ENCODE results near the gene BAHCC1. TPM values are rescaled to one million over a fixed set of nuclear protein-coding genes. Genes with fewer than 3 reads are reported as not detected.
A peak's percentile ranks its signal among the peaks of the same experiment; 100 is the strongest.

Gene BAHCC1
- total and polyA plus RNA-seq, 9 of the 15 experiments (the other 6 are each of a cell fraction or from before 2014, with no cell fraction given): 0.14 to 26.9 (median 5.0) TPM

DNA sequence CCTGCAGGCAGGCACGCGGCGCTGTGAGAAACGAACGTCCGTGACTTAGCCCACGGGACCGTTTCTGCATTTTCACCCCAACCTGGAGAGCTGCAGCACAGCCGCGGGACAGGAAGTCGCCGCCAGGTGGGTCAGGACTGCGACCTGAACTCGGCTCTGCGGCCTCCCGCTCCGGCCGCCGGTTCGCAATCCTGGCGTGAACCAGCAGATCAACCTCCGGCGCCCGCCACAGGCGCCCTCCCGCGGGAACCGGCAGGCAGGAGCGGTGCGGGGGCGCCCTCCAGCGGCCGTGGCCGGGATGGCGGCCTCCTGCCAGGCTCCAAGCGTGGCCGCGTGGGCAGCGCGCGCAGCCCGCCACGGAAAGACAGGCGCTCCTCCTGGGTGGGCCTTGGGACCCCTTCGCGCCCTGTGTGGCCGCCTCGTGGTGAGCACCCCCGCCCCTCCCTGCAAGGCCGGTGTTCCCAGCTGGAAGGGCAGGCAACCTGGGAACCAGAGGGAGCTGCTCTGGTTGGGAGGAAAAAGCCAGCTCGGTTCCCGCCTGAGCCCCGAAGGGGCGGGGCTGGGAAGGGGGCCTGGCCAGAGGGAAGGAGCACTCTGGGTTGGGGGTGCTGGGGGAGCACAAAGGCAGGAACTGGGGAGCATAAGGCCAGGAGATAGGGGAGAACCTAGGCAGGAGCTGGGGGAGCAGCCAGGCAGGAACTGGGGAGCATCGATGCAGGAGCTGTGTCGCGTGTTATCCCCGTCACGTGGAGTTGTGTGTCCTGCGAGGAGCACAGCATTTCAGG lies 89.1 kb downstream of the BAHCC1 start (continued):
- TF ChIP-seq, protein P1, sequence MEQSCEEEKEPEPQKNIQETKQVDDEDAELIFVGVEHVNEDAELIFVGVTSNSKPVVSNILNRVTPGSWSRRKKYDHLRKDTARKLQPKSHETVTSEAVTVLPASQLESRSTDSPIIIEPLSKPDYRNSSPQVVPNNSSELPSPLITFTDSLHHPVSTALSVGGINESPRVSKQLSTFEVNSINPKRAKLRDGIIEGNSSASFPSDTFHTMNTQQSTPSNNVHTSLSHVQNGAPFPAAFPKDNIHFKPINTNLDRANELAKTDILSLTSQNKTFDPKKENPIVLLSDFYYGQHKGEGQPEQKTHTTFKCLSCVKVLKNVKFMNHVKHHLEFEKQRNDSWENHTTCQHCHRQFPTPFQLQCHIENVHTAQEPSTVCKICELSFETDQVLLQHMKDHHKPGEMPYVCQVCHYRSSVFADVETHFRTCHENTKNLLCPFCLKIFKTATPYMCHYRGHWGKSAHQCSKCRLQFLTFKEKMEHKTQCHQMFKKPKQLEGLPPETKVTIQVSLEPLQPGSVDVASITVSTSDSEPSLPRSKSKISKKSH (CRISPR knock-in tag; IDR thresholded peaks at IDR 0.05): no peak
- TF ChIP-seq, protein P2, sequence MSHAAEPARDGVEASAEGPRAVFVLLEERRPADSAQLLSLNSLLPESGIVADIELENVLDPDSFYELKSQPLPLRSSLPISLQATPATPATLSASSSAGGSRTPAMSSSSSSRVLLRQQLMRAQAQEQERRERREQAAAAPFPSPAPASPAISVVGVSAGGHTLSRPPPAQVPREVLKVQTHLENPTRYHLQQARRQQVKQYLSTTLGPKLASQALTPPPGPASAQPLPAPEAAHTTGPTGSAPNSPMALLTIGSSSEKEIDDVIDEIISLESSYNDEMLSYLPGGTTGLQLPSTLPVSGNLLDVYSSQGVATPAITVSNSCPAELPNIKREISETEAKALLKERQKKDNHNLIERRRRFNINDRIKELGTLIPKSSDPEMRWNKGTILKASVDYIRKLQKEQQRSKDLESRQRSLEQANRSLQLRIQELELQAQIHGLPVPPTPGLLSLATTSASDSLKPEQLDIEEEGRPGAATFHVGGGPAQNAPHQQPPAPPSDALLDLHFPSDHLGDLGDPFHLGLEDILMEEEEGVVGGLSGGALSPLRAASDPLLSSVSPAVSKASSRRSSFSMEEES (CRISPR knock-in tag; IDR thresholded peaks at IDR 0.05): no peak
- TF ChIP-seq E2F3 (CRISPR knock-in tag; IDR thresholded peaks at IDR 0.05) (peak; percentile 92), ZNF140 (CRISPR knock-in tag; IDR thresholded peaks at IDR 0.05) (no peak), ZNF707 (CRISPR knock-in tag; conservative IDR thresholded peaks at IDR 0.05) (no peak), TFAM (CRISPR knock-in tag; conservative IDR thresholded peaks at IDR 0.05) (no peak), SAP30 (IDR thresholded peaks at IDR 0.05; ENCODE audit: borderline replicate concordance, insufficient read depth, low read depth, low read length, poor library complexity, severe bottlenecking) (no peak), STAT5B (CRISPR knock-in tag; IDR thresholded peaks at IDR 0.05) (no peak), ZNF175 (CRISPR knock-in tag; IDR thresholded peaks at IDR 0.05; ENCODE audit: low read depth) (no peak), SREBF2 (CRISPR knock-in tag; IDR thresholded peaks at IDR 0.05) (no peak), GABPB1 (CRISPR knock-in tag; IDR thresholded peaks at IDR 0.05) (peak; percentile 79), HDAC8 (tag; IDR thresholded peaks at IDR 0.05) (peak; percentile 63; the same call in 1 of the 2 replicates), PTBP1 (IDR thresholded peaks at IDR 0.05; ENCODE audit: low read depth, low read length) (no peak), ZNF3 (CRISPR knock-in tag; IDR thresholded peaks at IDR 0.05) (no peak)
- TF ChIP-seq, protein P3, sequence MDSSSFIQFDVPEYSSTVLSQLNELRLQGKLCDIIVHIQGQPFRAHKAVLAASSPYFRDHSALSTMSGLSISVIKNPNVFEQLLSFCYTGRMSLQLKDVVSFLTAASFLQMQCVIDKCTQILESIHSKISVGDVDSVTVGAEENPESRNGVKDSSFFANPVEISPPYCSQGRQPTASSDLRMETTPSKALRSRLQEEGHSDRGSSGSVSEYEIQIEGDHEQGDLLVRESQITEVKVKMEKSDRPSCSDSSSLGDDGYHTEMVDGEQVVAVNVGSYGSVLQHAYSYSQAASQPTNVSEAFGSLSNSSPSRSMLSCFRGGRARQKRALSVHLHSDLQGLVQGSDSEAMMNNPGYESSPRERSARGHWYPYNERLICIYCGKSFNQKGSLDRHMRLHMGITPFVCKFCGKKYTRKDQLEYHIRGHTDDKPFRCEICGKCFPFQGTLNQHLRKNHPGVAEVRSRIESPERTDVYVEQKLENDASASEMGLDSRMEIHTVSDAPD (CRISPR knock-in tag; IDR thresholded peaks at IDR 0.05): no peak
- TF ChIP-seq, protein P4, sequence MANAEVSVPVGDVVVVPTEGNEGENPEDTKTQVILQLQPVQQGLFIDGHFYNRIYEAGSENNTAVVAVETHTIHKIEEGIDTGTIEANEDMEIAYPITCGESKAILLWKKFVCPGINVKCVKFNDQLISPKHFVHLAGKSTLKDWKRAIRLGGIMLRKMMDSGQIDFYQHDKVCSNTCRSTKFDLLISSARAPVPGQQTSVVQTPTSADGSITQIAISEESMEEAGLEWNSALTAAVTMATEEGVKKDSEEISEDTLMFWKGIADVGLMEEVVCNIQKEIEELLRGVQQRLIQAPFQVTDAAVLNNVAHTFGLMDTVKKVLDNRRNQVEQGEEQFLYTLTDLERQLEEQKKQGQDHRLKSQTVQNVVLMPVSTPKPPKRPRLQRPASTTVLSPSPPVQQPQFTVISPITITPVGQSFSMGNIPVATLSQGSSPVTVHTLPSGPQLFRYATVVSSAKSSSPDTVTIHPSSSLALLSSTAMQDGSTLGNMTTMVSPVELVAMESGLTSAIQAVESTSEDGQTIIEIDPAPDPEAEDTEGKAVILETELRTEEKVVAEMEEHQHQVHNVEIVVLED (CRISPR knock-in tag; IDR thresholded peaks at IDR 0.05): peak; percentile 46; the same call in 1 of the 2 replicates
- TF ChIP-seq, protein P5, sequence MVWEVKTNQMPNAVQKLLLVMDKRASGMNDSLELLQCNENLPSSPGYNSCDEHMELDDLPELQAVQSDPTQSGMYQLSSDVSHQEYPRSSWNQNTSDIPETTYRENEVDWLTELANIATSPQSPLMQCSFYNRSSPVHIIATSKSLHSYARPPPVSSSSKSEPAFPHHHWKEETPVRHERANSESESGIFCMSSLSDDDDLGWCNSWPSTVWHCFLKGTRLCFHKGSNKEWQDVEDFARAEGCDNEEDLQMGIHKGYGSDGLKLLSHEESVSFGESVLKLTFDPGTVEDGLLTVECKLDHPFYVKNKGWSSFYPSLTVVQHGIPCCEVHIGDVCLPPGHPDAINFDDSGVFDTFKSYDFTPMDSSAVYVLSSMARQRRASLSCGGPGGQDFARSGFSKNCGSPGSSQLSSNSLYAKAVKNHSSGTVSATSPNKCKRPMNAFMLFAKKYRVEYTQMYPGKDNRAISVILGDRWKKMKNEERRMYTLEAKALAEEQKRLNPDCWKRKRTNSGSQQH (CRISPR knock-in tag; IDR thresholded peaks at IDR 0.05): no peak
